Panc1 (cell line): ENCODE data around the gene NOTCH1. TPM values are rescaled to one million over a fixed set of nuclear protein-coding genes. Genes with fewer than 3 reads are reported as not detected.

Experiments
- ATAC-seq: fragments of 200-7000 bp; cut with Tn5 transposase; 2 replicates; pipeline ENCODE4 v1.9.1; 2020; ENCODE audit warnings: mild to moderate bottlenecking, moderate library complexity
- BruUV-seq: library from RNA; stranded (reverse); fragments of 400-500 nt; replicated peaks from 2 replicates; lab custom pipeline; 2021; lab: Mats Ljungman, UMichigan
- CTCF ChIA-PET: fragments of 300-600 bp; sonication (Branson Sonifier 250); formaldehyde crosslinking; loops from one replicate; lab custom pipeline; 2022; ENCODE audit warnings: antibody characterized with exemption; lab: Charles Lee
- POLR2A ChIA-PET: fragments of 300-600 bp; sonication (Branson Sonifier 250); formaldehyde crosslinking; loops from one replicate; lab custom pipeline; 2022; ENCODE audit warnings: antibody characterized with exemption; lab: Charles Lee
- DNase-seq: peaks from one replicate; pipeline ENCODE4 v3.0.0-alpha.2; 2010; ENCODE audit warnings: low read depth, low spot score
- H3K27ac ChIP-seq: 2 replicates; pipeline ENCODE4 v1.5.1; 2011; ENCODE audit warnings: mild to moderate bottlenecking, low read length, inconsistent platforms
- H3K27me3 ChIP-seq: fragments of 200-500 bp; sonication (Bioruptor generic); 2 replicates; pipeline ENCODE4 v1.6.0; 2014; ENCODE audit warnings: low read length, inconsistent platforms; ENCODE audit not compliant: control insufficient read depth, insufficient read depth
- H3K36me3 ChIP-seq: fragments of 200-500 bp; sonication (Bioruptor generic); 2 replicates; pipeline ENCODE4 v1.5.1; 2014; ENCODE audit warnings: inconsistent platforms, mild to moderate bottlenecking, low read length, moderate library complexity; ENCODE audit not compliant: control insufficient read depth, insufficient read depth
- H3K4me1 ChIP-seq: 2 replicates; pipeline ENCODE4 v1.5.1; 2011; ENCODE audit warnings: inconsistent platforms, mild to moderate bottlenecking, low read length, moderate library complexity; ENCODE audit not compliant: control insufficient read depth, insufficient read depth
- H3K4me3 ChIP-seq, 2 experiments: 2 replicates each; pipeline ENCODE4 v1.5.1; 2011 to 2012; ENCODE audit warnings: low read depth in 2 of 2, low read length in 2 of 2, mild to moderate bottlenecking in 2 of 2, inconsistent platforms in 1 of 2, moderate library complexity in 1 of 2
- H3K9me3 ChIP-seq: fragments of 200-500 bp; sonication (Bioruptor generic); 2 replicates; pipeline ENCODE4 v1.5.1; 2014; ENCODE audit warnings: low read depth, mild to moderate bottlenecking, inconsistent platforms, low read length, moderate library complexity; ENCODE audit not compliant: control insufficient read depth, insufficient read depth
- CTCF ChIP-seq: fragments of 450-650 bp; IDR thresholded peaks from 2 replicates; pipeline ENCODE4 v1.5.1; 2017; ENCODE audit warnings: mild to moderate bottlenecking
- POLR2AphosphoS5 ChIP-seq: IDR thresholded peaks from 2 replicates; pipeline ENCODE4 v1.6.1; 2012; ENCODE audit warnings: mild to moderate bottlenecking, low read depth, low read length, moderate library complexity
- REST ChIP-seq, 2 experiments: IDR thresholded peaks; 2 replicates each; pipeline ENCODE4 v1.6.1; 2011 to 2012; ENCODE audit warnings: low read depth in 2 of 2, control low read depth in 1 of 2, low read length in 1 of 2, mild to moderate bottlenecking in 1 of 2, moderate library complexity in 1 of 2; ENCODE audit not compliant: insufficient read depth in 1 of 2
- SIN3A ChIP-seq: IDR thresholded peaks from 2 replicates; pipeline ENCODE4 v1.6.1; 2012; ENCODE audit warnings: low read depth, mild to moderate bottlenecking, low read length, moderate library complexity, borderline replicate concordance; ENCODE audit not compliant: insufficient read depth
- TCF7L2 ChIP-seq: IDR thresholded peaks from 2 replicates; pipeline ENCODE4 v1.6.1; 2011; ENCODE audit warnings: mild to moderate bottlenecking, low read depth, low read length, inconsistent platforms
- in situ Hi-C: cut with HindIII; loops from 2 replicates; pipeline ENCODE4 v1.10.0; 2016; ENCODE audit warnings: low sequenced_read_pairs, low pct_unique_long_range_greater_than_20kb
- intact Hi-C: fragments of 100-400 bp; cut with micrococcal nuclease; formaldehyde crosslinking; loops from one replicate; pipeline ENCODE4 v1.10.0; 2022; ENCODE audit not compliant: unreplicated experiment
- total RNA-seq: library from RNA; stranded (reverse); gene quantifications from one replicate; pipeline ENCODE4 v1.2.1, GENCODE V29; 2021; ENCODE audit not compliant: unreplicated experiment

The NOTCH1 gene
- total RNA-seq, 1 experiment from 2014 or later, result 13.4 TPM

- no peak for TF ChIP-seq TCF7L2
- ChIA-PET CTCF (no interaction called here), POLR2A (no interaction called here)
- no peak for ATAC-seq
- in situ Hi-C loops, result no loop called here
- Histone ChIP-seq H3K9me3 (no peaks in the 10 kb centered on the region), H3K4me3 (no peak overlapping the region), H3K27ac (no peak overlapping the region), H3K36me3 (no peaks in the 10 kb centered on the region), H3K4me1 (peaks cover 6% of the 10 kb centered on the region), H3K27me3 (no peaks in the 10 kb centered on the region)
- intact Hi-C loops, result no loop called here
- no peak for DNase-seq
- no TSS peak for BruUV-seq
Observed at GRCh38 chr9:136585531-136586120, 39.8 kb upstream of the NOTCH1 start.

- Histone ChIP-seq H3K9me3 (no peaks in the 10 kb centered on the region), H3K4me1 (peaks cover 6% of the 10 kb centered on the region), H3K36me3 (no peaks in the 10 kb centered on the region), H3K27ac (no peak overlapping the region), H3K27me3 (no peaks in the 10 kb centered on the region), H3K4me3 (no peak overlapping the region)
- ChIA-PET POLR2A (no interaction called here), CTCF (no interaction called here)
- ATAC-seq (no peak), DNase-seq (no peak)
- intact Hi-C loops, result no loop called here
- in situ Hi-C loops, result no loop called here
- BruUV-seq, result no TSS peak
- TF ChIP-seq SIN3A, result no peak
- TF ChIP-seq POLR2AphosphoS5, result no peak
- TF ChIP-seq REST (IDR thresholded peaks at IDR 0.05; ENCODE audit: insufficient read depth in 1 of 2, low read depth in 2 of 2, low read length in 1 of 2), result no peak
- TF ChIP-seq TCF7L2, result no peak
- no peak for TF ChIP-seq CTCF
Observed at GRCh38 chr9:136584934-136585333, 39.1 kb upstream of the NOTCH1 start.

- TF ChIP-seq CTCF, result no peak
- TF ChIP-seq REST (IDR thresholded peaks at IDR 0.05; ENCODE audit: insufficient read depth in 1 of 2, low read depth in 2 of 2, low read length in 1 of 2), result no peak
- TF ChIP-seq SIN3A, result no peak
- TF ChIP-seq POLR2AphosphoS5, result no peak
- no peak for TF ChIP-seq TCF7L2
- H3K4me3 ChIP-seq, result no peak overlapping the region
- no peaks in the 10 kb centered on the region for H3K9me3 ChIP-seq
- no peak for ATAC-seq
- ChIA-PET CTCF (no interaction called here), POLR2A (no interaction called here)
- no peak overlapping the region for H3K27ac ChIP-seq
- intact Hi-C loops, result no loop called here
- in situ Hi-C loops, result no loop called here
- peaks cover 6% of the 10 kb centered on the region for H3K4me1 ChIP-seq
- H3K36me3 ChIP-seq, result no peaks in the 10 kb centered on the region
- H3K27me3 ChIP-seq, result no peaks in the 10 kb centered on the region
- no peak for DNase-seq
- no TSS peak for BruUV-seq
Observed at GRCh38 chr9:136584401-136584932, 38.6 kb upstream of the NOTCH1 start.
